GM18498 (cell line): ENCODE results near the gene OLFML2B.
"Not testable (repeated sequence)": the region's sequence is repeated elsewhere in the genome, so short reads cannot be mapped to it uniquely, and the experiment has no call there.

ENCODE experiments used
- ATAC-seq: cut with Tn5 transposase; IDR thresholded peaks from one replicate; pipeline ENCODE4 v1.9.1; 2021; ENCODE audit warnings: mild to moderate bottlenecking, moderate library complexity; ENCODE audit not compliant: unreplicated experiment

The OLFML2B gene

GRCh38 chr1:162023547-162024501 is at the start of gene OLFML2B:
TSS of gene OLFML2B (minus strand) at chr1:162023869. CDS start at chr1:162023430, 439 bp downstream.
- peak; percentile 67 for ATAC-seq

DNA sequence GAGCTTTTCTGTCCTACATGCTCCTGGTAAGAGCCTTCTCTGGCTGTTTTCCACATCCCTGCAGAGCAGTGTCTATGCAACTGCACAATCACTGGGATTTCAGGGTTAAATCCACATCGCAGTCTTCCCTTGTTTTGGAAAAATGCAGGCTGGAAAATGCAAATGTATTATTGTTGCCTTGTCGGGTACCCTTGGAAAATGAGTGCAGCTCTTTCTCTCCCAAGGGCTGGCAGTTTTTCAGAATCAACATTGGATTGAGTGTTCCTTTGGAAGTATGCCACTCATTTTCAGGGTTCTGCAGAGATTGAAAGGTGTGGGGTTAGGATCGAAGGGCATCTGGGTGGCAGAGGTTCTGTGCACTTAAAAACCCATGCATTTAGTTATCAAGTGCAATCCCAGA is 49.1 kb upstream of the OLFML2B start:
- ATAC-seq: no peak

GRCh38 chr1:162070825-162071224 is 47.2 kb upstream of the OLFML2B start:
- no peak for ATAC-seq

GRCh38 chr1:162070094-162070748 is 46.6 kb upstream of the OLFML2B start:
- ATAC-seq: no peak

DNA sequence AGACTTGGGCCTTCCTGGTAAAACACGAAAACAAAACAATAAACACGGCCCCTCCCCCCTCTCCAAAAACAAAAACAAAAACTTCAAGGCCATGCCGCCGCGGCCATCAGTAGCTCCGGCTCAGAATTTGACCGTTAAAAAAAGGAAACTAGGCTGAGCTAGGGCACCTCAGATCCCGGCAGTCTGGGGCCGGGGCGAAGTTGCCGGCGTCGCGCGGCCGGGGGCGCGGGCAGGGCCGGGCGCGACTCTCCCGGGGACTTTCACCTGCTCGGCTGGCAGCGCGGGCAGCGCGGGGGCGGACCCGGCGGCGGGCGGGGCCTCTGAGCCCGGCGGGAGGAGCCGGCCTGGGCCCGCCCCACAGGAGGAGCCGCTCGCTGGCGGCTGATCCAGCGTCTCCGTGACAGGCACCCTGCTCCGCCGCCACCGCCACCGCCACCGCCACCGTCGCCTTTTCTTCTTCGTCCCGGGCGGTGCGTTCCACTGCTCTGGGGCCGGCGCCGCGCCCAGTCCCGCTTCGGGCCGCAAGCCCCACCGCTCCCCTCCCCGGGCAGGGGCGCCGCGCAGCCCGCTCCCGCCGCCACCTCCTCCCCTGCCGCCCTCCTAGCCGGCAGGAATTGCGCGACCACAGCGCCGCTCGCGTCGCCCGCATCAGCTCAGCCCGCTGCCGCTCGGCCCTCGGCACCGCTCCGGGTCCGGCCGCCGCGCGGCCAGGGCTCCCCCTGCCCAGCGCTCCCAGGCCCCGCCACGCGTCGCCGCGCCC is 45.8 kb upstream of the OLFML2B start, which contains the start of gene NOS1AP:
Gene NOS1AP, plus strand, starts transcription at position 358 of the 760 bp plus-strand sequence. CDS start 487 bp downstream, outside the sequence.
- ATAC-seq: peak; percentile 100

- no peak for ATAC-seq
Observed at GRCh38 chr1:162068301-162068700, 44.6 kb upstream of the OLFML2B start.

DNA sequence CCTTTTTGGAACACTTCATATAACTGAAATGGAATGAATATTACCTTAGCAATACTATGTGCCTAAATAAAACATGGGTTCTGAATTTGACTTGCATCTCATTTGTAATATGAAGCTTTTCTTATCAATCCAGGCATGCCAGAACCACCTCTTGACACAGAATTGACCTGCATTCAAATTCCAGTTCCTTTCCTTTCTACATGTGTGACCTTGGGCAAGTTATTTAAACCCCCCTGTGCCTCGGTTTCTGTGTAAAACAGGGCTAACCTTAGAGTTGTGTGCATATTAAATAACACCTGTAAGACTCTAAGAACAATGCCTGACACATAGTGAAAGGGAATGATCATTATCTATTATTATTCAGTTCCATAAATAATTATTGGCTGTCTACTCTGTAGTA is 43.8 kb upstream of the OLFML2B start:
- no peak for ATAC-seq

DNA sequence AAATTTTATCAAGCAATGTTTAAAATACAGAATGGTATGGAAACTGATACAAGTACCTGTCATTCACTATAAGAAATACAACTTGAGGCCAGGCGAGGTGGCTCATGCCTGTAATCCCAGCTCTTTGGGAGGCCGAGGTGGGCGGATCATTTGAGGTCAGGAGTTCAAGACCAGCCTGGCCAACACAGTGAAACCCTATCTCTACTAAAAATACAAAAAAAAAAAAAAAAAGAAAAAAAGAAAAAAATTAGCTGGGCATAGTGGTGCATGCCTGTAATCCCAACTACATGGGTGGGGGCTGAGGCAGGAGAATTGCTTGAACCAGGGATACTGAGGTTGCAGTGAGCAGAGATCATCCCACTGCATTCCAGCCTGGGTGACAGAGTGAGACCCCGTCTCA is 43.2 kb upstream of the OLFML2B start:
- ATAC-seq: not testable (repeated sequence)

- no peak for ATAC-seq
Observed at GRCh38 chr1:162065016-162065415, 41.3 kb upstream of the OLFML2B start.

DNA sequence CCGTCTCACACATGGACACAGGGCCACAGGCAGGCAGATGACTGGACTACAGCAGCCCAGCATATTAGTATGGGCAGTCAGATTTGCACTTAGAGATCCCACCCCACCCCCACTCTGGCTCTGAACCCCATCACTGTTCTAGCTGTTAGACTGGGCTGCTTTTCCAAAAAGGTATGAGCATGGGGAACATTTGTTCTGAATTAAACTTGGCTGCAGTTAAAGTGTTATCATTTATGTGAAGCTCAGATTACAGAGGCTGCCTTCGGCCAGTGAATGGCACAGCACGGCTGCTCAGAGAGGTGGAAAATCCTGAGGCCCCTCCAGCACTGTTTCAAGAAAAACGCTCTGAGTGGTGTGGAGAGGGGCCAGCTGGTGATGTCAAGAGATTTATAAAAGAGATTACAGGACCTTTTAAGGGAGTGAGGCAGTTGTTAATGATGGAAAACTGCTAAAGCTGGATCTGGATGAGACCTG is 38.9 kb upstream of the OLFML2B start:
- no peak for ATAC-seq

GRCh38 chr1:162060314-162060713 is 36.6 kb upstream of the OLFML2B start:
- ATAC-seq: no peak

GRCh38 chr1:162059721-162060120 is 36.1 kb upstream of the OLFML2B start:
- ATAC-seq: no peak

- no peak for ATAC-seq
Observed at GRCh38 chr1:162056579-162056978, 32.9 kb upstream of the OLFML2B start.

GRCh38 chr1:162056043-162056442 is 32.4 kb upstream of the OLFML2B start:
- peak; percentile 71 for ATAC-seq

GRCh38 chr1:162055062-162055461 is 31.4 kb upstream of the OLFML2B start:
- no peak for ATAC-seq

- ATAC-seq: not testable (repeated sequence)
Observed at GRCh38 chr1:162053949-162054348, 30.3 kb upstream of the OLFML2B start.

DNA sequence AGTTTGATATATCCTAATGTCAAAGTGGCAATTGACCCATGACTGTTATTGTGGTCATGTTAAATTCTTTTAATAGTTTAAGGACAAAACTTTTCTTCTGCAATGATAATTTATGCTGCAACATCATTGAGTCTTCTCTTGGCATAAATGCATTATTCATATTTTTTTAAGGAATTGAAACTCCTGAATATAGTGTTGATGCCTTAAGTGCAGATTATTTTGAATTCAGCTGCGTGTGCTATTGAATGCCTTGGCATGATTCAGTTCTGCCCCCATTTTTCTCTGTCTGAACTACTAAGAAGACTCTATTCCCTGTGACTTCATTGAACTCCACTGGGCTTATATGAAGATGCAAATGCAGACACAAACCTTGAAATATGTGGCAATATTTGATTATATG is 23.3 kb upstream of the OLFML2B start:
- ATAC-seq: no peak

- ATAC-seq: no peak
Observed at GRCh38 chr1:162042361-162042760, 18.7 kb upstream of the OLFML2B start.

GRCh38 chr1:162040657-162041056 is 17.0 kb upstream of the OLFML2B start:
- no peak for ATAC-seq

- ATAC-seq: no peak
Observed at GRCh38 chr1:162040001-162040400, 16.3 kb upstream of the OLFML2B start.

DNA sequence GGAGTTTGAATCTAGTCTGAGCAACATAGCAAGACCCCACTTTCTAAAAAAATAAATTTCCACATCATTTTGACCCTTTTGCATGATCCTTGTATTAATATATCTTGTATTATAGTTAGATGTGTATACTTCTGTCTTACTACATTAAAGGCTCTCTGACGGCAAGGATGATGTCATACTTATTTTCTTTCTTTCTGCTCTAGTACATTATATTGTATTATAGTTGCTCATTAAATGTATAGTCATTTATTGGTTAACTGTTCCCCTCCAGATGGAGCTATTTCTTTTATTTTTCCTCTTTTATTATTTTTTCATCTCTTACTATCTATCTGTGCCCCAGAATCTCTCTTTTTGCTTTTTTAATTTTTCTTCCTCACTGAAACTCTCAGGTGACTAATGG is 15.0 kb upstream of the OLFML2B start:
- ATAC-seq: no peak
